GM12873 (cell line): ENCODE results near the gene SLFN13.

Experiments used
- TF ChIP-seq, protein P1 (sequence below): IDR thresholded peaks from 2 replicates; pipeline ENCODE4 v1.5.1; 2012; ENCODE audit warnings: low read depth, mild to moderate bottlenecking, moderate library complexity, low read length, control low read depth; ENCODE audit not compliant: insufficient read depth; ENCODE audit errors: missing control alignments

Gene SLFN13

DNA sequence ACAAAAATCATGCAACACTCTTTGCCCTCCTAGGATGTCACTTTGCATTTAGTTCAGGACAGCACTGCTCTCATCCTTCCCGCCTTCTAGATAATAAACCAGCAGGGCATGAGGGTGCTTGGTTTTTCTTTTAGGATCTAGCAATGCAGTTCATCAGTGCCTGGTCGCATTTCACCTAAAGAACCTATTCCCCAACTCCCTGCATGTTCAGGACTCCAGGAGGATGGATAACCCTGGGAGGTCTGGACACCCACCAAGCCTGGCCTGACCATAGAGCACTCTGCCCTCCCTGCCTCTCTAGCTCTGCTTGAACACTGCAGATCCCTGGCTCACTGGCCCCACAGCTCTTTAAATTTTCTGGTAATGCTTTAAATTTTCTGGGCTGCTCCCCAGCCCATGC lies 18.9 kb downstream of the SLFN13 start:
- TF ChIP-seq, protein P1, sequence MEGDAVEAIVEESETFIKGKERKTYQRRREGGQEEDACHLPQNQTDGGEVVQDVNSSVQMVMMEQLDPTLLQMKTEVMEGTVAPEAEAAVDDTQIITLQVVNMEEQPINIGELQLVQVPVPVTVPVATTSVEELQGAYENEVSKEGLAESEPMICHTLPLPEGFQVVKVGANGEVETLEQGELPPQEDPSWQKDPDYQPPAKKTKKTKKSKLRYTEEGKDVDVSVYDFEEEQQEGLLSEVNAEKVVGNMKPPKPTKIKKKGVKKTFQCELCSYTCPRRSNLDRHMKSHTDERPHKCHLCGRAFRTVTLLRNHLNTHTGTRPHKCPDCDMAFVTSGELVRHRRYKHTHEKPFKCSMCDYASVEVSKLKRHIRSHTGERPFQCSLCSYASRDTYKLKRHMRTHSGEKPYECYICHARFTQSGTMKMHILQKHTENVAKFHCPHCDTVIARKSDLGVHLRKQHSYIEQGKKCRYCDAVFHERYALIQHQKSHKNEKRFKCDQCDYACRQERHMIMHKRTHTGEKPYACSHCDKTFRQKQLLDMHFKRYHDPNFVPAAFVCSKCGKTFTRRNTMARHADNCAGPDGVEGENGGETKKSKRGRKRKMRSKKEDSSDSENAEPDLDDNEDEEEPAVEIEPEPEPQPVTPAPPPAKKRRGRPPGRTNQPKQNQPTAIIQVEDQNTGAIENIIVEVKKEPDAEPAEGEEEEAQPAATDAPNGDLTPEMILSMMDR = no peak

DNA sequence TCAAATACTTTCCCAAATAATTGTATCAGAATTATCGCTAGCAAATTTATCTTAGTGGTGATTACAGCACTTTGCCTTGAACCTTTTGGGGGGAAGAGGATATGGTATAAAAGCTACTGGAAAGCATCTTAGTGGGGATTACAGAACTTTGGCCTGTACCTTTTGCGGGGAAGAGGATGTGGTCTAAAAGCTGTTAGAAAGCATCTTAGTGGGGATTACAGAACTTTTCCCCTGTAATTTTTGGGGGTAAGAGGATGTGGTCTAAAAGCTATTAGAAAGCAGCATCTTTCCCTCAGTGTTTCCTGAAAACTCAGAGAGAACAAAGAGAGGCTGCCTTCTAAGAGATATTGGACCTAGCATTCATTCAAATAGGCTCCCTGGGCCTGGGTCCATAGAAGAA lies 20.3 kb downstream of the SLFN13 start:
- TF ChIP-seq, protein P1 = no peak

DNA sequence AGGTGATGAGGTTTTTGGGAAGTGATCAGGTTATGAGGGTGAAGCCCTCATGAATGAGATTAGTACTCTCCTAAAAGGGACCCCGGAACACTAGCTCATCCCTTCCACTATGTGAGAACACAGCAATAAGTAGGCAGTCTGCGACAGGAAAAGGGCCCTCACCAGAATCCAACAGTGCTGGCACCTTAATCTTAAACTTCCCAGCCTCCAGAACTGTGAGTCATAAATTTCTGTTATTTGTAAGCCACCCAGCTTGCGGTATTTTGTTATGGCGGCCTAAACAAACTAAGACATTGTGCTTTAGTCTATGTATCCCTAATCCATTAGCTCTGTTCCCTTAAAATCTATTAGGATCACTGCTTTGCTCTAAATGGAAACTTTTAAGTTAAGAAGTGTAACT lies 24.8 kb downstream of the SLFN13 start:
- TF ChIP-seq, protein P1 = no peak

DNA sequence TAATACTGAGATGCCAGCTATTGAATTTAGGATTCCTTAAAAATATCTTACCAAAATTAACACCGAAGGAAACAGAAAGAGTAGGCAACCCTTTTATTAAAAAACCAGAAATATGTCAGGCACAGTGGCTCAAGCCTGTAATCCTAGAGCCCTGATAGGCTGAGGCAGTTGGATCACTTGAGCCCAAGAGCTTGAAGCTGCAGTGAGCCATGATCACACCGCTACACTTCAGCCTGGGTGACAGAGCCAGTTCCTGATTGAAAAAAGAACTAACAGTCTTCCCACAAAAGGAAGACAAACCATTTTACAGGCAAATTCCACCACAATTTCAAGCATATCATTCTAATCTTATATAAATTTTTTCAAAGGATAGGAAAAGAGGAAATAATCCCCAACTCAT lies 31.9 kb downstream of the SLFN13 start:
- TF ChIP-seq, protein P1 = no peak

DNA sequence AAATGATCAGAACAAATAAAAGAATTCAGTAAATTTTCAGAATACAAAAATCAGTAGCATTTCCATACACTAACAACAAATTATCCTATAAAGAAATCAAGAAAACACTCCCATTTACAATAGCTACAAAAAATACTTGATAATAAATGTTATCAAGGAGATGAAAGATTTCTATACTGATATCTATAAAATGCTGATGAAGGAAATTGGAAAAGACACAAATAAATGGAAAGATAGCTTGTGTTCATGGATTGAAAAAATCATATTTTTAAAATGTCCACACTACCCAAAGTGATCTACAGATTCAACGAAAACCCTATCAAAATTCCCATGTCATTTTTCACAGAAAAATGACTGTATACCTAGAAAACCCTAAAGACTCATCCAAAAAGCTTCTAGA lies 34.3 kb downstream of the SLFN13 start:
- TF ChIP-seq, protein P1 = no peak

DNA sequence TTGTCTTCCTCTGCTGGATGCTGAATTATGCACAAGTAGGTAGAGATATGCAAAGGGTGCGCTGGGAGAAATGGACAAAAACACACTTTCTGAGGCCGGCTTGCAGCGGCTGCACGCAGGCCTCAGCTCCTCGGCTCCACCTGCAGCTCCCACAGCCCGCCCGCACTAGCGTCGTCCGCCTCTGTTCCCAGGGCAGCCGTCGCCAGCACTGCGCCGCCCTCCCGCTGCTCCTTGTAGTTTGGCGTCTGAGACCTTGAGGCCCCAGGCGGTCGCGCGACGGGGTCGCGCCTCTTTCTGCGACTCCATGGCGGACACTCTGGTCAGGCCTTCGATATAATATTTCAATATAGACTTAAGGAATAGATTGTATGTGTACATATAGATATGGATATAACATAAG lies 41.0 kb downstream of the SLFN13 start:
- TF ChIP-seq, protein P1 = no peak

DNA sequence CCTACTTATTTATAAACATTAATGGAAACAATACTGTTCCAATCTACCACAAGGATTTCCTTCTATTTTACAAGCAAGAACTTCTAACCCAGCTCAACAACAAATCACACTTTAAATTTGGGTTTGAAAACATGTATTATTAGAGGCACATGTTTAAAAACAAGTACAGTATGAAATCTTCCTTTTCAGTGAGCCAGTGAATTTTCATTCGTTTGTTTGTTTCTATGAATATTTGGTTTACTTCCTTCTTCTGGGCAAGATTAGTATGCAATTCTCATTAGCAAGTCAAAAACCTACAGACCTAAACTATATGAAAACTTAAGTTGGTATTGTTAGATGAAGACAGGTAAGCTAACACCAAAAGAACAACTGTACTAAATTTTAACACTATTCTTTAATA lies 42.0 kb downstream of the SLFN13 start:
- TF ChIP-seq, protein P1 = no peak

DNA sequence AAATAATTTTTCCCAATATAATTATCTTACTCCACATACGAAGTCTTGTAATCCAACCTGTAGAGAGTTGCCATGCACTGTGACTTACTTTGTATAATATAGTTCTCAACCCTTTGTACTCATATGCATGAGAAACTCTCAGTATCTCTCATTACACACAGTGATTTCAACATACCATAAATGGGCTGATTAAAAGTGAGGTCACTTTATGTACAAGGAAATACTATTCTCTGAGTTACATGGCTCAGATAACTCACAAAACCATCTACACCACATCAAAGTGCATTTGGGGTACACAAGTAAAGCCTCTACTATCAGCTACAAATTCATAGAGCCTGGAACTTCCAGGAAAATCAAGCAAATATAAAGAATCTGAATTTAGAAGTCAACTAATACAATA lies 44.2 kb downstream of the SLFN13 start:
- TF ChIP-seq, protein P1 = no peak
